NCI-H128 (cell line): ENCODE data around the gene SMTN.
A peak's percentile ranks its signal among the peaks of the same experiment; 100 is the strongest.

Experiments used
- DNase-seq: peaks from one replicate; lab custom pipeline; 2025; ENCODE audit not compliant: unreplicated experiment; lab: John Stamatoyannopoulos, UW

SMTN gene

GRCh38 chr22:31148953-31149627 lies 68.0 kb downstream of the SMTN start:
- peak; percentile 14 for DNase-seq

- no peak for DNase-seq
Measured at GRCh38 chr22:31150615-31151014, 69.5 kb downstream of the SMTN start.

GRCh38 chr22:31151872-31152271 lies 70.8 kb downstream of the SMTN start:
- no peak for DNase-seq

- DNase-seq = no peak
Measured at GRCh38 chr22:31153357-31153756, 72.2 kb downstream of the SMTN start.
